SJSA1 (cell line): Measurements from ENCODE around the gene MACO1. TPM values are rescaled to one million over a fixed set of nuclear protein-coding genes. Genes with fewer than 3 reads are reported as not detected.
"Not testable (repeated sequence)": the region's sequence is repeated elsewhere in the genome, so short reads cannot be mapped to it uniquely, and the experiment has no call there.

Experiments
- DNase-seq, 2 experiments: peaks; one replicate each; pipeline ENCODE4 v3.0.0-alpha.2; 2015 to 2020; ENCODE audit warnings: low spot score in 2 of 2, low read depth in 1 of 2
- H3K27ac ChIP-seq: fragments of 250-450 bp; sonication (Bioruptor Pico); 2 replicates; pipeline ENCODE4 v1.5.1; 2020; ENCODE audit warnings: mild to moderate bottlenecking, moderate library complexity
- H3K27me3 ChIP-seq: fragments of 250-450 bp; sonication (Bioruptor Pico); replicated peaks from 2 replicates; pipeline ENCODE4 v1.5.1; 2020; ENCODE audit warnings: mild to moderate bottlenecking, moderate library complexity
- H3K36me3 ChIP-seq: fragments of 250-450 bp; sonication (Bioruptor Pico); 2 replicates; pipeline ENCODE4 v1.5.1; 2020; ENCODE audit warnings: mild to moderate bottlenecking
- H3K4me1 ChIP-seq: fragments of 250-450 bp; sonication (Bioruptor Pico); replicated peaks from 2 replicates; pipeline ENCODE4 v1.6.1; 2021; ENCODE audit warnings: mild to moderate bottlenecking
- H3K4me3 ChIP-seq: fragments of 250-450 bp; sonication (Bioruptor Pico); 2 replicates; pipeline ENCODE4 v1.5.1; 2020; ENCODE audit warnings: mild to moderate bottlenecking
- H3K9me3 ChIP-seq: fragments of 250-450 bp; sonication (Bioruptor Pico); replicated peaks from 2 replicates; pipeline ENCODE4 v1.5.1; 2020; ENCODE audit warnings: mild to moderate bottlenecking
- total RNA-seq: library from RNA; depleted of rRNA; stranded (reverse); fragments of >200 nt; shearing (Covaris generic); gene quantifications from 2 replicates; pipeline ENCODE4 v1.2.3, GENCODE V29; 2014; rRNA removed

The MACO1 gene
- total RNA-seq = 7.5 and 17.6 TPM in 2 replicates

- Histone ChIP-seq H3K4me1 (peaks cover 20% of the 10 kb centered on the region), H3K4me3 (peak within 1 kb of the TSS; percentile 96), H3K27me3 (no peaks in the 10 kb centered on the region), H3K27ac (peak within 1 kb of the TSS; percentile 76), H3K36me3 (peaks cover 5% of the 10 kb centered on the region; the same call in 1 of the 2 replicates), H3K9me3 (no peaks in the 10 kb centered on the region)
- DNase-seq = peak; percentile 95 to 97
Observed at GRCh38 chr1:25430073-25430966, at the start of gene MACO1. Gene MACO1, plus strand, starts transcription at chr1:25430897. Its CDS starts 202 bp downstream, at chr1:25431099.

GRCh38 chr1:25382543-25382942 lies 48.2 kb upstream of the MACO1 start:
- not testable (repeated sequence) for DNase-seq, H3K36me3 ChIP-seq, H3K9me3 ChIP-seq, H3K27ac ChIP-seq, H3K4me3 ChIP-seq, H3K4me1 ChIP-seq, H3K27me3 ChIP-seq

- not testable (repeated sequence) for H3K4me1 ChIP-seq, H3K4me3 ChIP-seq, H3K9me3 ChIP-seq, H3K36me3 ChIP-seq, DNase-seq, H3K27me3 ChIP-seq, H3K27ac ChIP-seq
Observed at GRCh38 chr1:25383090-25383489, 47.6 kb upstream of the MACO1 start.

- H3K9me3 ChIP-seq, H3K36me3 ChIP-seq, H3K4me1 ChIP-seq, H3K27ac ChIP-seq, DNase-seq, H3K4me3 ChIP-seq, H3K27me3 ChIP-seq: not testable (repeated sequence)
Observed at GRCh38 chr1:25383875-25384274, 46.8 kb upstream of the MACO1 start.

GRCh38 chr1:25387096-25387495 lies 43.6 kb upstream of the MACO1 start:
- H3K36me3 ChIP-seq, H3K4me3 ChIP-seq, H3K9me3 ChIP-seq, H3K27ac ChIP-seq, DNase-seq, H3K27me3 ChIP-seq, H3K4me1 ChIP-seq: not testable (repeated sequence)

GRCh38 chr1:25388691-25389090 lies 42.0 kb upstream of the MACO1 start:
- H3K27ac ChIP-seq, H3K36me3 ChIP-seq, DNase-seq, H3K27me3 ChIP-seq, H3K4me1 ChIP-seq, H3K9me3 ChIP-seq, H3K4me3 ChIP-seq: not testable (repeated sequence)

- not testable (repeated sequence) for H3K9me3 ChIP-seq, H3K27me3 ChIP-seq, DNase-seq
Observed at GRCh38 chr1:25389721-25390120, 41.0 kb upstream of the MACO1 start.

GRCh38 chr1:25392841-25393240 lies 37.9 kb upstream of the MACO1 start:
- Histone ChIP-seq H3K36me3 (no peaks in the 10 kb centered on the region), H3K27me3 (no peaks in the 10 kb centered on the region), H3K4me1 (no peaks in the 10 kb centered on the region), H3K4me3 (no peak overlapping the region), H3K9me3 (no peaks in the 10 kb centered on the region), H3K27ac (no peak overlapping the region)
- DNase-seq = no peak

More at GRCh38 chr1:25389721-25390120, 41.0 kb upstream of the MACO1 start:
- not testable (repeated sequence) for H3K27ac ChIP-seq, H3K36me3 ChIP-seq, H3K4me3 ChIP-seq, H3K4me1 ChIP-seq

- not testable (repeated sequence) for H3K27me3 ChIP-seq, H3K36me3 ChIP-seq, H3K27ac ChIP-seq, H3K4me1 ChIP-seq, H3K4me3 ChIP-seq, H3K9me3 ChIP-seq, DNase-seq
Observed at GRCh38 chr1:25397549-25397948, 33.1 kb upstream of the MACO1 start.

GRCh38 chr1:25398079-25398478 lies 32.6 kb upstream of the MACO1 start:
- DNase-seq = not testable (repeated sequence)

GRCh38 chr1:25402947-25403803 lies 27.5 kb upstream of the MACO1 start:
- not testable (repeated sequence) for DNase-seq, H3K4me3 ChIP-seq, H3K4me1 ChIP-seq, H3K9me3 ChIP-seq, H3K27ac ChIP-seq, H3K27me3 ChIP-seq, H3K36me3 ChIP-seq

More at GRCh38 chr1:25398079-25398478, 32.6 kb upstream of the MACO1 start:
- not testable (repeated sequence) for H3K9me3 ChIP-seq, H3K4me3 ChIP-seq, H3K27me3 ChIP-seq, H3K36me3 ChIP-seq, H3K4me1 ChIP-seq, H3K27ac ChIP-seq

- H3K27me3 ChIP-seq, H3K27ac ChIP-seq, H3K4me3 ChIP-seq, H3K36me3 ChIP-seq, H3K4me1 ChIP-seq, DNase-seq, H3K9me3 ChIP-seq: not testable (repeated sequence)
Observed at GRCh38 chr1:25405731-25406305, 24.9 kb upstream of the MACO1 start.

GRCh38 chr1:25409641-25410427 lies 20.9 kb upstream of the MACO1 start:
- not testable (repeated sequence) for H3K36me3 ChIP-seq, H3K9me3 ChIP-seq, H3K27me3 ChIP-seq, DNase-seq, H3K4me3 ChIP-seq, H3K4me1 ChIP-seq, H3K27ac ChIP-seq
